H1 (cell line): ENCODE measurements around the gene SCAPER. TPM values are rescaled to one million over a fixed set of nuclear protein-coding genes. Genes with fewer than 3 reads are reported as not detected.
"Not testable (repeated sequence)": the region's sequence is repeated elsewhere in the genome, so short reads cannot be mapped to it uniquely, and the experiment has no call there.

ENCODE experiments used
- CTCF ChIA-PET: fragments of 300-600 bp; sonication (Branson Sonifier 250); formaldehyde crosslinking; loops from one replicate; lab custom pipeline; 2021; ENCODE audit not compliant: partially characterized antibody; lab: Charles Lee
- POLR2A ChIA-PET: fragments of 300-600 bp; sonication (Branson Sonifier 250); formaldehyde crosslinking; loops from one replicate; lab custom pipeline; 2021; ENCODE audit warnings: inconsistent platforms; ENCODE audit not compliant: partially characterized antibody; lab: Charles Lee
- DNase-seq, 2 experiments: peaks; one replicate each; pipeline versions ENCODE4 v3.0.0 to v3.0.0-alpha.2; 2010 to 2022; ENCODE audit warnings: low spot score in 2 of 2, low read depth in 1 of 2, mixed read lengths in 1 of 2
- FAIRE-seq: peaks from 2 replicates; lab custom pipeline; 2011; peaks lifted over from hg19 to GRCh38; lab: Jason Lieb, UNC
- H2AFZ ChIP-seq: 2 replicates; pipeline ENCODE4 v1.8.1; 2012; ENCODE audit warnings: low read length, inconsistent platforms
- H2AK5ac ChIP-seq: 2 replicates; pipeline ENCODE4 v1.6.1; 2013; ENCODE audit warnings: low read depth, low read length
- H2BK120ac ChIP-seq: replicated peaks from 2 replicates; pipeline ENCODE3; 2013; ENCODE audit warnings: low read depth, low read length, inconsistent platforms
- H2BK12ac ChIP-seq: 2 replicates; pipeline ENCODE4 v1.6.1; 2013; ENCODE audit warnings: low read depth, low read length
- H2BK15ac ChIP-seq: 2 replicates; pipeline ENCODE4 v1.6.1; 2013; ENCODE audit warnings: low read length
- H2BK20ac ChIP-seq: 2 replicates; pipeline ENCODE4 v1.6.1; 2013; ENCODE audit warnings: low read length
- H2BK5ac ChIP-seq: 2 replicates; pipeline ENCODE4 v1.6.1; 2013; ENCODE audit warnings: low read depth, low read length
- H3K14ac ChIP-seq: 2 replicates; pipeline ENCODE4 v1.6.1; 2013; ENCODE audit warnings: inconsistent platforms; ENCODE audit not compliant: insufficient read length
- H3K18ac ChIP-seq: 2 replicates; pipeline ENCODE4 v1.6.1; 2013; ENCODE audit warnings: low read length; ENCODE audit errors: extremely low read depth
- H3K23ac ChIP-seq: 2 replicates; pipeline ENCODE4 v1.6.1; 2013; ENCODE audit warnings: inconsistent platforms; ENCODE audit not compliant: insufficient read length
- H3K23me2 ChIP-seq: 2 replicates; pipeline ENCODE4 v1.6.1; 2013; ENCODE audit warnings: low read depth, low read length
- H3K27ac ChIP-seq: 2 replicates; pipeline ENCODE4 v1.6.1; 2011; ENCODE audit warnings: low read depth, low read length, inconsistent platforms
- H3K27me3 ChIP-seq, 4 experiments: replicated peaks in 1 of 4; 1 replicate in 1 of 4; 2 replicates in 3 of 4; pipeline versions ENCODE4 v1.6.1 to v1.8.1; 2011 to 2013; ENCODE audit warnings: low read length in 3 of 4, mild to moderate bottlenecking in 3 of 4, inconsistent platforms in 2 of 4, mixed read lengths in 2 of 4, moderate library complexity in 1 of 4; ENCODE audit not compliant: control insufficient read depth in 3 of 4, insufficient read depth in 3 of 4; ENCODE audit errors: extremely low read depth in 1 of 4
- H3K36me3 ChIP-seq, 4 experiments: 2 replicates each; pipeline versions ENCODE4 v1.6.1 to v1.8.1; 2011 to 2013; ENCODE audit warnings: mild to moderate bottlenecking in 4 of 4, low read length in 3 of 4, moderate library complexity in 2 of 4, control low read depth in 1 of 4, inconsistent platforms in 1 of 4; ENCODE audit not compliant: insufficient read depth in 4 of 4, control insufficient read depth in 2 of 4
- H3K4ac ChIP-seq: replicated peaks from 2 replicates; pipeline ENCODE3; 2013; ENCODE audit warnings: low read length, low read depth, mixed read lengths, inconsistent platforms; ENCODE audit not compliant: insufficient read length
- H3K4me1 ChIP-seq, 4 experiments: replicated peaks in 1 of 4; 1 replicate in 1 of 4; 2 replicates in 3 of 4; pipeline versions ENCODE4 v1.6.1 to v1.8.1; 2011 to 2013; ENCODE audit warnings: low read length in 3 of 4, inconsistent platforms in 2 of 4, mixed read lengths in 1 of 4; ENCODE audit not compliant: insufficient read depth in 4 of 4, control insufficient read depth in 3 of 4
- H3K4me2 ChIP-seq, 2 experiments: 2 replicates each; pipeline versions ENCODE4 v1.6.1 to v1.8.1; 2011 to 2013; ENCODE audit warnings: low read depth in 2 of 2, low read length in 2 of 2, control low read depth in 1 of 2, inconsistent platforms in 1 of 2, mild to moderate bottlenecking in 1 of 2; ENCODE audit not compliant: insufficient read depth in 1 of 2
- H3K4me3 ChIP-seq, 4 experiments: fragments of 200-600, 300-600 bp in 1 of 4; sonication (generic), shearing (Covaris generic), sonication (Bioruptor Twin) in 1 of 4; 2 replicates each; pipeline versions ENCODE4 v1.5.1 to v1.8.1; 2011 to 2016; ENCODE audit warnings: low read length in 4 of 4, low read depth in 3 of 4, control low read depth in 2 of 4, inconsistent platforms in 2 of 4, mild to moderate bottlenecking in 2 of 4, mixed read lengths in 1 of 4, moderate library complexity in 1 of 4; ENCODE audit not compliant: insufficient read depth in 2 of 4; ENCODE audit errors: extremely low read depth in 1 of 4
- H3K56ac ChIP-seq: replicated peaks from 2 replicates; pipeline ENCODE3; 2013; ENCODE audit warnings: low read depth, mild to moderate bottlenecking, mixed read lengths, low read length, inconsistent platforms; ENCODE audit not compliant: insufficient read length
- H3K79me1 ChIP-seq: 2 replicates; pipeline ENCODE4 v1.6.1; 2013; ENCODE audit warnings: low read depth, low read length, control low read depth
- H3K79me2 ChIP-seq, 2 experiments: 2 replicates each; pipeline versions ENCODE4 v1.6.1 to v1.8.1; 2012 to 2013; ENCODE audit warnings: low read length in 2 of 2, mild to moderate bottlenecking in 2 of 2, inconsistent platforms in 1 of 2; ENCODE audit not compliant: insufficient read depth in 2 of 2, control insufficient read depth in 1 of 2
- H3K9ac ChIP-seq, 4 experiments: replicated peaks in 1 of 4; 1 replicate in 1 of 4; 2 replicates in 3 of 4; pipeline versions ENCODE4 v1.6.1 to v1.8.1; 2011 to 2013; ENCODE audit warnings: low read depth in 3 of 4, low read length in 3 of 4, control low read depth in 2 of 4, mild to moderate bottlenecking in 2 of 4, moderate library complexity in 2 of 4, inconsistent platforms in 1 of 4; ENCODE audit errors: extremely low read depth in 1 of 4
- H3K9me3 ChIP-seq, 2 experiments: 2 replicates each; pipeline versions ENCODE4 v1.6.1 to v1.8.1; 2012 to 2013; ENCODE audit warnings: mild to moderate bottlenecking in 2 of 2, moderate library complexity in 2 of 2, control low read depth in 1 of 2, inconsistent platforms in 1 of 2, low read depth in 1 of 2, low read length in 1 of 2, mixed read lengths in 1 of 2; ENCODE audit not compliant: insufficient read depth in 2 of 2
- H4K20me1 ChIP-seq, 2 experiments: replicated peaks in 1 of 2; 2 replicates each; pipeline versions ENCODE3 to v1.8.1; 2011 to 2013; ENCODE audit warnings: inconsistent platforms in 2 of 2, low read length in 2 of 2, mild to moderate bottlenecking in 1 of 2; ENCODE audit not compliant: insufficient read depth in 2 of 2, control insufficient read depth in 1 of 2
- H4K5ac ChIP-seq: 2 replicates; pipeline ENCODE4 v1.6.1; 2013; ENCODE audit warnings: low read length, low read depth, mixed read lengths, inconsistent platforms; ENCODE audit not compliant: insufficient read length
- H4K8ac ChIP-seq: 2 replicates; pipeline ENCODE4 v1.8.0; 2013; ENCODE audit warnings: mild to moderate bottlenecking, moderate library complexity, low read length, inconsistent platforms; ENCODE audit not compliant: insufficient read depth; ENCODE audit errors: extremely low read depth
- H4K91ac ChIP-seq: replicated peaks from 2 replicates; pipeline ENCODE3; 2013; ENCODE audit warnings: low read length, mixed read lengths, inconsistent platforms; ENCODE audit not compliant: insufficient read length
- polyA plus RNA-seq, 7 experiments: library from polyadenylated mRNA; depleted of rRNA in 3 of 7; stranded (reverse) in 5 of 7; unstranded in 2 of 7; fragments of >200 nt in 5 of 7; fragments of 200-250 nt in 2 of 7; gene quantifications; 1 replicate in 5 of 7; 2 replicates in 1 of 7; 4 replicates in 1 of 7; pipeline versions ENCODE4 v1.2.1 to v1.2.3, GENCODE V29; 2011 to 2013; ENCODE audit warnings: missing spikeins in 2 of 7, mixed read lengths in 2 of 7
- total RNA-seq: library from RNA; stranded (reverse); fragmentation: NEBNext Ultra II Directional; extraction: Animal tissue kit (Norgen Biotek cat#: 25700); gene quantifications from 2 replicates; pipeline ENCODE4 v1.2.1, GENCODE V29; 2021

SCAPER gene
- total and polyA plus RNA-seq, 2 of the 8 experiments (the other 6 are each of a cell fraction or from before 2014, with no cell fraction given) = 1.6 to 6.8 TPM

DNA sequence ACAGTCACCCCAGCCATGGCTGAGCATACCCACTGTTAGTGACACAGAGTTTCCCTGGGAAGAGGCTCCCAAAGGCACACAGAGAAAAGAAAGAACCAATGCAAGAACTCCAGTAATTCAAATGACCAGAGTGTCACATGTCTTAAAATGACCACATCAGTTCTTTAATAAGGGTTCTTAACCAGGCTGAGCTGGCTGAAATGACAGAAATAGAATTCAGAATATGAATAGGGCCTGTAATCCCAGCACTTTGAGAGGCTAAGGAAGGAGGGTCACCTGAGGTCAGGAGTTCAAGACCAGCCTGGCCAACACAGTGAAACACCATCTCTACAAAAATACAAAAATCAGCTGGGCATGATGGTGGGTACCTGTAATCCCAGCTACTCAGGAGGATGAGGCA lies 54.8 kb downstream of the SCAPER start:
- H3K23ac ChIP-seq, H3K79me1 ChIP-seq, H3K4me1 ChIP-seq, FAIRE-seq, H3K23me2 ChIP-seq, H3K36me3 ChIP-seq, H4K20me1 ChIP-seq, H2BK15ac ChIP-seq, H3K79me2 ChIP-seq, H2BK12ac ChIP-seq, H3K18ac ChIP-seq, H2BK120ac ChIP-seq, POLR2A ChIA-PET, H4K5ac ChIP-seq, H3K9me3 ChIP-seq, H3K4me3 ChIP-seq, H4K91ac ChIP-seq, H2AK5ac ChIP-seq, H3K4ac ChIP-seq, CTCF ChIA-PET, H3K27ac ChIP-seq, H2AFZ ChIP-seq, H3K9ac ChIP-seq, H3K14ac ChIP-seq, H3K4me2 ChIP-seq, H3K27me3 ChIP-seq, H2BK20ac ChIP-seq, H3K56ac ChIP-seq, H2BK5ac ChIP-seq, H4K8ac ChIP-seq, DNase-seq: not testable (repeated sequence)
